T-cell (primary cell): ENCODE results near the gene UROC1. TPM values are rescaled to one million over a fixed set of nuclear protein-coding genes. Genes with fewer than 3 reads are reported as not detected.
A peak's percentile ranks its signal among the peaks of the same experiment; 100 is the strongest.

Source experiments
- ATAC-seq, 4 experiments: fragments of 200-7000 bp in 3 of 4; fragments of 150-1000 bp in 1 of 4; cut with Tn5 transposase; replicated peaks in 1 of 4; 1 replicate in 3 of 4; 2 replicates in 1 of 4; pipeline ENCODE4 v1.10.0; 2021; ENCODE audit warnings: moderate library complexity in 3 of 4, mild to moderate bottlenecking in 2 of 4, moderate number of reproducible peaks in 1 of 4
- CTCF ChIA-PET, 2 donors: fragments of 300-600 bp; sonication (Branson Sonifier 250); formaldehyde crosslinking; loops; one replicate each; lab custom pipeline; 2022; ENCODE audit warnings: antibody characterized with exemption in 2 of 2; lab: Charles Lee
- POLR2A ChIA-PET, 2 donors: fragments of 300-600 bp; sonication (Branson Sonifier 250); formaldehyde crosslinking; loops; one replicate each; lab custom pipeline; 2022; ENCODE audit warnings: antibody characterized with exemption in 2 of 2; lab: Charles Lee
- DNase-seq, 35 experiments: peaks; one replicate each; pipeline versions ENCODE4 v3.0.0 to v3.0.0-alpha.2; 2013 to 2023
- H3K27ac ChIP-seq: one replicate; pipeline ENCODE4 v1.5.1; 2013; ENCODE audit warnings: low read length
- H3K27me3 ChIP-seq, 2 experiments: replicated peaks in 1 of 2; 1 replicate in 1 of 2; 2 replicates in 1 of 2; pipeline versions ENCODE4 v1.6.1 to v1.7.0; 2013; ENCODE audit warnings: low read length in 1 of 2, mixed read lengths in 1 of 2; ENCODE audit not compliant: control insufficient read depth in 2 of 2, insufficient read depth in 2 of 2; ENCODE audit errors: extremely low read depth in 1 of 2
- H3K36me3 ChIP-seq, 2 donors: 1 replicate in 1 of 2; 2 replicates in 1 of 2; pipeline versions ENCODE4 v1.6.1 to v1.7.0; 2013; ENCODE audit warnings: low read length in 1 of 2; ENCODE audit not compliant: control insufficient read depth in 2 of 2, insufficient read depth in 1 of 2; ENCODE audit errors: extremely low read depth in 1 of 2
- H3K4me1 ChIP-seq, 2 experiments: 1 replicate in 1 of 2; 2 replicates in 1 of 2; pipeline versions ENCODE4 v1.6.1 to v1.7.0; 2013; ENCODE audit warnings: low read length in 2 of 2, mixed read lengths in 1 of 2; ENCODE audit not compliant: insufficient read depth in 2 of 2, control insufficient read depth in 1 of 2; ENCODE audit errors: extremely low read depth in 1 of 2
- H3K4me3 ChIP-seq, 2 donors: 1 replicate in 1 of 2; 2 replicates in 1 of 2; pipeline versions ENCODE4 v1.5.1 to v1.7.0; 2013; ENCODE audit warnings: mild to moderate bottlenecking in 2 of 2, low read length in 1 of 2, moderate library complexity in 1 of 2; ENCODE audit not compliant: control insufficient read depth in 1 of 2; ENCODE audit errors: extremely low read depth in 1 of 2
- H3K9me3 ChIP-seq: 2 replicates; pipeline ENCODE4 v1.7.0; 2013
- H3K27ac Mint-ChIP-seq, 2 donors: one replicate each; pipeline ENCODE4 v1.8.0; 2020 to 2021; ENCODE audit warnings: mild to moderate bottlenecking in 2 of 2, mixed read lengths in 2 of 2
- H3K27me3 Mint-ChIP-seq, 2 donors: one replicate each; pipeline ENCODE4 v1.8.0; 2021 to 2022; ENCODE audit warnings: mixed read lengths in 2 of 2
- H3K36me3 Mint-ChIP-seq: one replicate; pipeline ENCODE4 v1.8.0; 2021; ENCODE audit warnings: mixed read lengths
- H3K4me1 Mint-ChIP-seq, 3 donors: one replicate each; pipeline ENCODE4 v1.8.0; 2020 to 2022; ENCODE audit warnings: mixed read lengths in 3 of 3, mild to moderate bottlenecking in 1 of 3
- H3K4me3 Mint-ChIP-seq, 3 donors: one replicate each; pipeline ENCODE4 v1.8.0; 2020 to 2022; ENCODE audit warnings: mild to moderate bottlenecking in 3 of 3, mixed read lengths in 3 of 3, moderate library complexity in 3 of 3
- H3K9me3 Mint-ChIP-seq, 3 donors: one replicate each; pipeline ENCODE4 v1.8.0; 2020 to 2022; ENCODE audit warnings: mixed read lengths in 3 of 3
- WGBS: methylation state at CpG from one replicate; pipeline ENCODE4 v1.1.5; 2013; ENCODE audit warnings: missing lambda C conversion rate; ENCODE audit not compliant: insufficient coverage; 5-methylcytosine and 5-hydroxymethylcytosine counted together
- total RNA-seq, 35 experiments: library from RNA in 6 of 35; stranded (reverse) in 6 of 35; fragments of 120-200 nt in 1 of 35; gene quantifications; one replicate each; pipeline versions ENCODE4 v1.2.1 to v1.2.4 and lab custom pipeline; 2013 to 2026

UROC1 gene
- total RNA-seq, 5 donors from 2014 or later (not counting 1 experiment from before 2014, with no cell fraction given) = 0.09 TPM; not detected in 4

- WGBS = 32% methylated on average over 10 of the region's 13 CpGs
- no peak overlapping the region for H3K4me3 Mint-ChIP-seq
- no peaks in the 10 kb centered on the region for H3K36me3 Mint-ChIP-seq
Observed at GRCh38 chr3:126551121-126551838, 33.7 kb upstream of the UROC1 start.

GRCh38 chr3:126550488-126551051 is 33.0 kb upstream of the UROC1 start:
- Histone ChIP-seq H3K36me3 (no peaks in the 10 kb centered on the region), H3K9me3 (no peaks in the 10 kb centered on the region), H3K4me3 (no peak overlapping the region), H3K4me1 (no peaks in the 10 kb centered on the region), H3K27ac (no peak overlapping the region), H3K27me3 (peaks cover 0 to 31% of the 10 kb centered on the region in 2 experiments)
- Mint-ChIP-seq H3K27me3 (peaks cover 5 to 16% of the 10 kb centered on the region in 2 donors), H3K4me1 (no peaks in the 10 kb centered on the region), H3K36me3 (no peaks in the 10 kb centered on the region), H3K9me3 (no peaks in the 10 kb centered on the region), H3K27ac (no peak overlapping the region), H3K4me3 (no peak overlapping the region)
- ChIA-PET CTCF (interaction anchor here in 1 of 2 donors (0.7 kb wide), 1 partner anchor 28 kb away, joined by 3 read pairs; no protein-coding TSS in a partner anchor), POLR2A (no interaction called here)
- WGBS = 84% methylated on average over 11 of the region's 11 CpGs
- DNase-seq (peak in 2 of 35 experiments; percentile 2 to 18), ATAC-seq (no peak)

More at GRCh38 chr3:126551121-126551838, 33.7 kb upstream of the UROC1 start:
- peaks cover 5 to 16% of the 10 kb centered on the region in 2 donors for H3K27me3 Mint-ChIP-seq
- H3K9me3 Mint-ChIP-seq = no peaks in the 10 kb centered on the region
- ChIA-PET POLR2A (no interaction called here), CTCF (no interaction called here)
- no peak for ATAC-seq
- H3K4me3 ChIP-seq = no peak overlapping the region
- no peak overlapping the region for H3K27ac ChIP-seq
- no peaks in the 10 kb centered on the region for H3K4me1 Mint-ChIP-seq
- DNase-seq = peak in 2 of 35 experiments; percentile 7 to 8
- no peaks in the 10 kb centered on the region for H3K9me3 ChIP-seq
- H3K27ac Mint-ChIP-seq = no peak overlapping the region
- no peaks in the 10 kb centered on the region for H3K4me1 ChIP-seq
- no peaks in the 10 kb centered on the region for H3K36me3 ChIP-seq
- H3K27me3 ChIP-seq = peaks cover 0 to 31% of the 10 kb centered on the region in 2 experiments

- ATAC-seq = no peak
- H3K4me3 ChIP-seq = no peak overlapping the region
- 80% methylated on average over 12 of the region's 12 CpGs for WGBS
- H3K9me3 ChIP-seq = no peaks in the 10 kb centered on the region
- H3K27ac Mint-ChIP-seq = no peak overlapping the region
- H3K27ac ChIP-seq = no peak overlapping the region
- ChIA-PET POLR2A (no interaction called here), CTCF (interaction anchor here in 1 of 2 donors (0.7 kb wide), 1 partner anchor 27 kb away, joined by 3 read pairs; no protein-coding TSS in a partner anchor)
- H3K4me1 Mint-ChIP-seq = no peaks in the 10 kb centered on the region
- DNase-seq = peak in 3 of 35 experiments; percentile 1 to 19 (median 10)
- no peak overlapping the region for H3K4me3 Mint-ChIP-seq
- H3K36me3 Mint-ChIP-seq = no peaks in the 10 kb centered on the region
- H3K27me3 Mint-ChIP-seq = peaks cover 9 to 16% of the 10 kb centered on the region in 2 donors
- no peaks in the 10 kb centered on the region for H3K36me3 ChIP-seq
- peaks cover 0 to 30% of the 10 kb centered on the region in 2 experiments for H3K27me3 ChIP-seq
- no peaks in the 10 kb centered on the region for H3K9me3 Mint-ChIP-seq
- H3K4me1 ChIP-seq = no peaks in the 10 kb centered on the region
Observed at GRCh38 chr3:126549861-126550487, 32.4 kb upstream of the UROC1 start.

GRCh38 chr3:126548556-126549466 is 31.2 kb upstream of the UROC1 start:
- POLR2A ChIA-PET = no interaction called here
- CTCF ChIA-PET = no interaction called here
- Mint-ChIP-seq H3K4me1 (no peaks in the 10 kb centered on the region), H3K9me3 (no peaks in the 10 kb centered on the region), H3K27me3 (peaks cover 9 to 16% of the 10 kb centered on the region in 2 donors), H3K4me3 (no peak overlapping the region), H3K27ac (no peak overlapping the region), H3K36me3 (no peaks in the 10 kb centered on the region)
- Histone ChIP-seq H3K4me1 (no peaks in the 10 kb centered on the region), H3K4me3 (no peak overlapping the region), H3K36me3 (no peaks in the 10 kb centered on the region), H3K27ac (no peak overlapping the region), H3K27me3 (peaks cover 0 to 30% of the 10 kb centered on the region in 2 experiments), H3K9me3 (no peaks in the 10 kb centered on the region)
- ATAC-seq (no peak), DNase-seq (peak in 2 of 35 experiments; percentile 1 to 19)
- 69% methylated on average over 5 of the region's 9 CpGs for WGBS

GRCh38 chr3:126547721-126548120 is 30.1 kb upstream of the UROC1 start:
- ATAC-seq (no peak), DNase-seq (no peak)
- Mint-ChIP-seq H3K4me3 (no peak overlapping the region), H3K27ac (no peak overlapping the region), H3K36me3 (no peaks in the 10 kb centered on the region), H3K27me3 (peaks cover 12 to 13% of the 10 kb centered on the region in 2 donors), H3K4me1 (no peaks in the 10 kb centered on the region), H3K9me3 (no peaks in the 10 kb centered on the region)
- no peak overlapping the region for H3K4me3 ChIP-seq
- H3K27me3 ChIP-seq = peaks cover 0 to 27% of the 10 kb centered on the region in 2 experiments
- no peaks in the 10 kb centered on the region for H3K4me1 ChIP-seq
- no CpG with 5 or more reads among the region's 1 CpG for WGBS
- ChIA-PET CTCF (no interaction called here), POLR2A (interaction anchor here in 1 of 2 donors (0.6 kb wide), 1 partner anchor 34 kb away, joined by 3 read pairs; no protein-coding TSS in a partner anchor)
- no peaks in the 10 kb centered on the region for H3K9me3 ChIP-seq
- no peak overlapping the region for H3K27ac ChIP-seq
- no peaks in the 10 kb centered on the region for H3K36me3 ChIP-seq
